ENCODE measurements around the gene NDUFAF8. TPM values are rescaled to one million over a fixed set of nuclear protein-coding genes. Genes with fewer than 3 reads are reported as not detected.

NDUFAF8 gene
- total and polyA plus RNA-seq, 8 donors = 14.5 to 185 (median 43.4) TPM; not detected in 1

DNA sequence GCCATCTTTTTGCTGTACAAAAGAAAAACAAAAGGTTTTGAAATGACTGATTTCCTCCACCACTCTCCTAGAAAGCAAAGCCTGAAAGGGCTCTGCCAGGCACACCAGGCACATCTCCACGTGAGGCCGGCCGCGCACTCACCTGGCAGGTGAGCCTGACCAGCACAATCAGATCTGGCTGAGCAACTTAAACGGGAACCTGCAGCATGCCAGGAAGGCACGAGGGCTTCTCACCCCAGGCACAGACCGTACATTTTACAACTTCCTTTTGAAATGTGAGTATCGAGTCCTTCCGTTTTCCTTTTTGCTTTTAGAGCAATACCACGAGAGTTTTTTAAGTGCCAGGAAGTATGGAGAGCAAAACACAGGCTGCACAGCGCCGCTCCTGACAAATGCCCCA, 33.5 kb downstream of the NDUFAF8 start:
- no peaks in the 10 kb centered on the region for H3K9me3 ChIP-seq
- TF ChIP-seq POLR2A (IDR thresholded peaks at IDR 0.05) (no peak), POLR2AphosphoS5 (IDR thresholded peaks at IDR 0.05) (peak in 1 of 3 donors; percentile 41)
- H3K27ac ChIP-seq = peak overlapping the region in 3 of 5 donors; percentile 20 to 47 (median 24)
- DNase-seq = peak in 1 of 2 donors; percentile 84
- peaks cover 9 to 25% (median 14%) of the 10 kb centered on the region in 4 donors for H3K4me1 ChIP-seq
- intact Hi-C loops (cut with DNase I; ENCODE audit: low total_unique reads) = no loop called here
- peaks cover 59 to 98% (median 95%) of the 10 kb centered on the region in 4 donors for H3K36me3 ChIP-seq
- H3K4me3 ChIP-seq = no peak overlapping the region
- H3K27me3 ChIP-seq = no peaks in the 10 kb centered on the region
- 31 to 65% (median 48%) methylated on average over 12 of the region's 12 CpGs for WGBS, 5 donors

DNA sequence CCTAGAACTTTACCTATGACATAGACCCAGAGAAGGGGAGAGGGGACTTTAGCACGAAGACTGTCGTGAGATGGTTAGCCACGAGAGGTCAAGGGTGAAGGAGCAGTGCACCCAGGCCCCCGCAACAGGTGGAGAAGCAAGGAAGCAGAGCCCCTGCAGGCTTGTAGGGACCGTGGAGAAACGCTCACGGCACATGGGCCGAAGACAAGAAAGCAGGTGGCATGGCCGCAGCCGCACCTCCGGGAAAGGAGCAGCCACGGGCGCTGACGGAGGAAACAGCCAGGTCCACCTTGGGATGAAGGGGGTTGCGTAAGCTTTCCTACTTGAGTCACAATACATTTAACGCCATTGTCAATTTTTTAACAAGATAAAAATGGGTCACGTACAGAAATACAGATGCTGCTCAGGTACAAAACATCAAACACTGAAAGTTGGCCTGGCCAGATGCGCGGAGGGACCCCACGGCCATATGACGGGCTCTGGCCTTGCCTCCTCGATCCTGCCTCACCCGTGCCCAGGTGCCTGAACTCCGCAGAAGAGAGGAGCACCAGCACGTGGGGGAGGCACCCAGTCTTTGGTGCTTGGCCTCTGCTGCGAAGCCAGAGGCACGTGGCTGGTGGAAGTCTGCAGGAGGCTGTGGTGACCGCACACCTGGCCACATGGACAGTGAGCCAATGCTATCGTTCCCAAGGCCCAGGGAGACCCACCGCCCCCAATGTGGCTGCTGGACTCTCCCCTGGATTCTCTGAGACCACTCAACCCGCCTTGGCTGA, 34.8 kb downstream of the NDUFAF8 start:
- peaks cover 59 to 97% (median 89%) of the 10 kb centered on the region in 4 donors for H3K36me3 ChIP-seq
- intact Hi-C loops (cut with DNase I; ENCODE audit: low total_unique reads) = no loop called here
- TF ChIP-seq EP300 (IDR thresholded peaks at IDR 0.05) (no peak), POLR2A (IDR thresholded peaks at IDR 0.05) (no peak), POLR2AphosphoS5 (IDR thresholded peaks at IDR 0.05) (no peak)
- TF ChIP-seq, protein P1, sequence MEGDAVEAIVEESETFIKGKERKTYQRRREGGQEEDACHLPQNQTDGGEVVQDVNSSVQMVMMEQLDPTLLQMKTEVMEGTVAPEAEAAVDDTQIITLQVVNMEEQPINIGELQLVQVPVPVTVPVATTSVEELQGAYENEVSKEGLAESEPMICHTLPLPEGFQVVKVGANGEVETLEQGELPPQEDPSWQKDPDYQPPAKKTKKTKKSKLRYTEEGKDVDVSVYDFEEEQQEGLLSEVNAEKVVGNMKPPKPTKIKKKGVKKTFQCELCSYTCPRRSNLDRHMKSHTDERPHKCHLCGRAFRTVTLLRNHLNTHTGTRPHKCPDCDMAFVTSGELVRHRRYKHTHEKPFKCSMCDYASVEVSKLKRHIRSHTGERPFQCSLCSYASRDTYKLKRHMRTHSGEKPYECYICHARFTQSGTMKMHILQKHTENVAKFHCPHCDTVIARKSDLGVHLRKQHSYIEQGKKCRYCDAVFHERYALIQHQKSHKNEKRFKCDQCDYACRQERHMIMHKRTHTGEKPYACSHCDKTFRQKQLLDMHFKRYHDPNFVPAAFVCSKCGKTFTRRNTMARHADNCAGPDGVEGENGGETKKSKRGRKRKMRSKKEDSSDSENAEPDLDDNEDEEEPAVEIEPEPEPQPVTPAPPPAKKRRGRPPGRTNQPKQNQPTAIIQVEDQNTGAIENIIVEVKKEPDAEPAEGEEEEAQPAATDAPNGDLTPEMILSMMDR (IDR thresholded peaks at IDR 0.05) = no peak
- no peak overlapping the region for H3K4me3 ChIP-seq
- H3K27ac ChIP-seq = no peak overlapping the region
- H3K4me1 ChIP-seq = peaks cover 13 to 36% (median 21%) of the 10 kb centered on the region in 4 donors
- DNase-seq = no peak
- no peaks in the 10 kb centered on the region for H3K27me3 ChIP-seq
- 90 to 97% (median 93%) methylated on average over 27 to 31 of the region's 31 CpGs for WGBS, 5 donors
- H3K9me3 ChIP-seq = no peaks in the 10 kb centered on the region

DNA sequence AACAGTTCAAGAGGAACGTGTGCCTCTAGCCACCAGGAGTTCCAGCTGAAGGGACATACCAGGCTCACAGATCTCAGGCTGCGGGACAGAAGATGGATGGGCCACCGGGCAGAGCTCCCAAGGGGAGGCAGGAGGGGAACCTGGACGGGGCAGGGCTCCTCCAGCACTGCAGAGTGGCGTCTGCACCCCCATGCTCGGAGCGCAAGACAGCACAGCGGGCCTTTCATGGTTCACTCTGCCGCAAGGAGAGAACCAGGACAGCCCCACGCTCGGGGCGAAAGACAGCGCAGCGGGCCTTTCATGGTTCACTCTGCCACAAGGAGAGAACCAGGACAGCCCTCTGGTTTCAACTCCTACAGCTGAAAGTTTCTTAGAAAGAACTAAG, 35.3 kb downstream of the NDUFAF8 start:
- no peak overlapping the region for H3K27ac ChIP-seq
- H3K4me1 ChIP-seq = peaks cover 13 to 36% (median 21%) of the 10 kb centered on the region in 4 donors
- no peaks in the 10 kb centered on the region for H3K27me3 ChIP-seq
- intact Hi-C loops (cut with DNase I; ENCODE audit: low total_unique reads) = no loop called here
- no peak for DNase-seq
- H3K4me3 ChIP-seq = no peak overlapping the region
- TF ChIP-seq, protein P1 (IDR thresholded peaks at IDR 0.05) = no peak
- TF ChIP-seq EP300 (IDR thresholded peaks at IDR 0.05) (no peak), POLR2A (IDR thresholded peaks at IDR 0.05) (no peak), POLR2AphosphoS5 (IDR thresholded peaks at IDR 0.05) (no peak)
- no peaks in the 10 kb centered on the region for H3K9me3 ChIP-seq
- peaks cover 58 to 97% (median 89%) of the 10 kb centered on the region in 4 donors for H3K36me3 ChIP-seq
- 88 to 98% (median 96%) methylated on average over 8 to 14 of the region's 14 CpGs for WGBS, 5 donors

DNA sequence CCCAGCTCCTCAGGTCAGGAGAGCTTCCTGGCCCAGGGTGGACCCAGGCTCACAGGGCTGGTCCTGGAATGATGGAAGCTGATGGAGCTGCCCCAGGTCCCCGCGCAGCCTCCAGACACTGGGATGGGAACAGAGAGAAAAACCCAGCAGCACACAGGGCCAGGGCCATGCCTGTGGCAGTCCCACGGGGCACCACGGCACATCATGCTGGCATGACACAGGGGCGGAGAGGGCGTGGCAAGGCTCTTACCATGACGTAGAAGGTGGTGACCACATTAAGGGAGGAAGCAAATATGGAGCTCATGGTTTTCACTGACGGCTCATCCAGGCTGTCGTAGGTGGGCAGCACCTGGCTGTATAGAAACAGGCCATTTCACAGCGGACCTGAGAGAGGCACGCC, 37.7 kb downstream of the NDUFAF8 start:
- no peaks in the 10 kb centered on the region for H3K9me3 ChIP-seq
- peaks cover 13 to 43% (median 25%) of the 10 kb centered on the region in 4 donors for H3K4me1 ChIP-seq
- no peak overlapping the region for H3K4me3 ChIP-seq
- intact Hi-C loops (cut with DNase I; ENCODE audit: low total_unique reads) = no loop called here
- no peaks in the 10 kb centered on the region for H3K27me3 ChIP-seq
- H3K36me3 ChIP-seq = peaks cover 59 to 98% (median 91%) of the 10 kb centered on the region in 4 donors
- DNase-seq = no peak
- TF ChIP-seq, protein P1 (IDR thresholded peaks at IDR 0.05) = no peak
- TF ChIP-seq POLR2A (IDR thresholded peaks at IDR 0.05) (no peak), EP300 (IDR thresholded peaks at IDR 0.05) (no peak), POLR2AphosphoS5 (IDR thresholded peaks at IDR 0.05) (no peak)
- peak overlapping the region in 1 of 5 donors; percentile 77 for H3K27ac ChIP-seq
- WGBS, 5 donors = 83 to 89% (median 86%) methylated on average over 9 to 11 of the region's 11 CpGs
